ENCODE data around the gene CLIP1. TPM values are rescaled to one million over a fixed set of nuclear protein-coding genes. Genes with fewer than 3 reads are reported as not detected.
"Not testable (repeated sequence)": the region's sequence is repeated elsewhere in the genome, so short reads cannot be mapped to it uniquely, and the experiment has no call there.

CLIP1 gene
- total RNA-seq (10 to 100 TPM; 48.7 to 93.7 TPM), polyA plus RNA-seq (10 to 100 TPM; 26.6 to 43.0 TPM)
- long read RNA-seq, donor 1, full-length matches to known transcripts = 3 of 3 reads
- long read RNA-seq, donor 1, partial matches to known transcripts = 0 of 3 reads
- long read RNA-seq, donor 1, other reads (novel, unspliced or antisense) = 0 of 3 reads
- long read RNA-seq, donor 2, partial matches to known transcripts = 0 of 1 reads
- long read RNA-seq, donor 2, other reads (novel, unspliced or antisense) = 0 of 1 reads
- long read RNA-seq, donor 3 = 0 reads
- long read RNA-seq, donor 4 = 0 reads
- long read RNA-seq, donor 5, partial matches to known transcripts = 0 of 2 reads
- long read RNA-seq, donor 5, other reads (novel, unspliced or antisense) = 0 of 2 reads

DNA sequence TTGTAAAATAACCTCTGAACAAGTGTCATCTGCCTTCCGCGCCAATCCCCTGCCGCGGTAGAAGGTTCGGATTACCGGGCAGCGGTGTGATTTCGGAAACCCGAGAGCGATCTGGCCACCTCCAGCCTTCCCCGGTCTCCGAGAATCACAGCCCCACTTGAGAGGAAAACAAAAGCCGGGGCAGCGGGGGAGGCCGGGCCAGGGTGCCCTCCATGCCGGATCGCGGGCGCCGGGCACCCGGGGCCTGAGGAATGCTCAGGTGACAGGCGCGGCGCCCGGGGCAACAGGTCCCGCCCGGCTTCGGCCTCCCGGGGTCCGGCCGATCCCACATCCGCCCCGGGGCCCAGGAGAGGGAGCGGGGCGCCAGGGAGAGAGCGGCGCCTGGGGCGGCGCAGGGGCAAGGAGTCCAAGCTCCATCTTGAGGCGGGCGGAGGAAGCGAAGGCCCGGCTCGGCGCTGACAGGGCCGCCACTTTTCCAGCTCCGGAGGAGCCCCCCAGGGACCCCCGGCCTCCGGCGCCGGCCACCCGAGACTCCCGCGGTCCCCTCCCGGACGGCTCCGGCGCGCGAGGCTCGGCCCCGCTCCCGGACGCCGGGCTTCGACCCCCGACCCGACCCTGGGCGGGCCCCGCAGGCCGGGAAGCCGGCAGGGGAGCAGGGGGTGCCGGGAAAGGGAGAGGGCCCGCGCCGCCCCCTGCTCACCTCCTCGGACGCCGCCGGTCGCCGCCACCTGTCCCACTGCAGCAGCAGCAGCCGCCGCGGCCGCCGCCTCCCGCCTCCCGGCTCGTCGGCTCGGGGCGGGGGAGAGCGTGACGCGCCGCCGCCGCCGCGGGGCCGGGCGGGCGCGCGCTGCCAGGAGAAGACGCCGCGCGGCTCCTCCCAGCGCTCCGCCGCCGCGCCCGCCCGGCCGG is at the start of gene CLIP1:
Gene CLIP1 (minus strand): TSS at position 849 of the 909 bp plus-strand sequence. CDS start 42,217 bp downstream, outside the sequence.
- H3K9ac ChIP-seq (ENCODE audit: insufficient read depth in 1 of 2, low read length in 2 of 2) = peak within 1 kb of the TSS; percentile 81 to 88
- peaks cover 0 to 20% (median 8%) of the 10 kb centered on the region in 5 donors for H3K4me1 ChIP-seq (ENCODE audit: control insufficient read depth in 5 of 5, insufficient read depth in 5 of 5, low read length in 5 of 5)
- no peaks in the 10 kb centered on the region for H3K9me3 ChIP-seq (ENCODE audit: control insufficient read depth in 4 of 4, insufficient read depth in 3 of 4, low read length in 3 of 4)
- peak within 1 kb of the TSS; percentile 95 to 99 for H3K27ac ChIP-seq (ENCODE audit: low read depth in 1 of 2, low read length in 1 of 2)
- no peaks in the 10 kb centered on the region for H3K27me3 ChIP-seq (ENCODE audit: control insufficient read depth in 3 of 3, insufficient read depth in 3 of 3, low read length in 2 of 3)
- 0% methylated on average over 68 to 118 of the region's 118 CpGs for WGBS, 2 donors
- H3K4me3 ChIP-seq = peak within 1 kb of the TSS; percentile 84
- peak; percentile 85 for ATAC-seq (ENCODE audit: insufficient read depth, low FRiP score)
- peak; percentile 68 to 73 (median 70) for DNase-seq
- no peaks in the 10 kb centered on the region for H3K36me3 ChIP-seq (ENCODE audit: control insufficient read depth in 4 of 4, insufficient read depth in 4 of 4, low read length in 4 of 4)
- TF ChIP-seq CTCF (IDR thresholded peaks at IDR 0.05; ENCODE audit: control extremely low read depth, extremely low read depth) = no peak

DNA sequence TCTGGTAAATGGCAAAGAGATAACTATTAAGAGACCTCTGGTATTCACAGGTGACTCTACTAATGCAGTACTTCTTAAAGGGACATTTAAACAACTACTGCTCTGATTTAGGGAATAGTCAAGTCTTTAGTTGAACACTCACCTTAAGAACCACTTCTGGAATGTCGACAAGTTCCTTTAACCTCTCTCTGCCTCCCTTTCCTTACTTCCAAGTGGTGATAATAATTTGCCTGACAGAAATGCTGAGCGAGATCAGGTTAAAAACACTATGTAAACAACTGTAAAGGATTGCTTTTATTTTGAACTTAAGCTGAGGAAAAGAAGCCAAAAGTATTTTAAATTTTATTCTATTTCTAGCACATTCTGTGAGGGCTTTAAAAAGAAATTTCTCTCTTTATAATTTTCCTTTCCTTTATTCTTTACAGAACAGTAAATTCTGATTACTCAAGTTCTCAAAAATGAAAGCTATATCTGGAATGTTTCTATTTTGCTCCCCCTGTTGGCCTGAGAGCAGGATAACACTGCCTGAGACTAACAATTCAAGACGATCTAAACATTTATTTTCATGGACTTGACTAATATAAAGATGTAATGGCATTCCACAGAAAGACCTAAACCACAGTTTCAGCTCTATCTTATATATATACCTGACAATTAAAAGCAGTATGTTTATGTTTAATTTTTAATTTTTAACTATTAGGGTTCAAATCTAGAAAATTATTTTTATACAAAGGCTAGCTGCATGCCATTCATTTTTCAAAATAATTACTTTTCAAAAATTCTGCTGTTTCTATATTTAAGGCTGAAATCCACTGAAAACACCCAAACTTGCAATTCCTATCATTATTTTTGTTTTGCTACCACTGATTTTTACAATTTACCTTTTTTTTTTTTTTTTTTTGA is 49.1 kb upstream of the CLIP1 start:
- H3K9ac ChIP-seq (ENCODE audit: insufficient read depth in 1 of 2, low read length in 2 of 2) = peak overlapping the region in 1 of 2 donors; percentile 42
- ATAC-seq (ENCODE audit: insufficient read depth, low FRiP score) = peak; percentile 73
- no peak overlapping the region for H3K27ac ChIP-seq (ENCODE audit: low read depth in 1 of 2, low read length in 1 of 2)
- H3K4me3 ChIP-seq = no peak overlapping the region
- H3K4me1 ChIP-seq (ENCODE audit: control insufficient read depth in 5 of 5, insufficient read depth in 5 of 5, low read length in 5 of 5) = no peaks in the 10 kb centered on the region
- H3K27me3 ChIP-seq (ENCODE audit: control insufficient read depth in 3 of 3, insufficient read depth in 3 of 3, low read length in 2 of 3) = no peaks in the 10 kb centered on the region
- DNase-seq = peak in 2 of 3 donors; percentile 81 to 87
- WGBS, 2 donors = 38 to 53% methylated on average over 3 of the region's 3 CpGs
- no peaks in the 10 kb centered on the region for H3K9me3 ChIP-seq (ENCODE audit: control insufficient read depth in 4 of 4, insufficient read depth in 3 of 4, low read length in 3 of 4)
- peak; percentile 75 for TF ChIP-seq CTCF (IDR thresholded peaks at IDR 0.05; ENCODE audit: control extremely low read depth, extremely low read depth)
- peaks cover 10 to 26% (median 23%) of the 10 kb centered on the region in 4 donors for H3K36me3 ChIP-seq (ENCODE audit: control insufficient read depth in 4 of 4, insufficient read depth in 4 of 4, low read length in 4 of 4)

GRCh38 chr12:122470576-122470975 is 48.1 kb upstream of the CLIP1 start:
- H3K9ac ChIP-seq (ENCODE audit: insufficient read depth in 1 of 2, low read length in 2 of 2); DNase-seq; H3K9me3 ChIP-seq (ENCODE audit: control insufficient read depth in 4 of 4, insufficient read depth in 3 of 4, low read length in 3 of 4); H3K27ac ChIP-seq (ENCODE audit: low read depth in 1 of 2, low read length in 1 of 2); H3K27me3 ChIP-seq (ENCODE audit: control insufficient read depth in 3 of 3, insufficient read depth in 3 of 3, low read length in 2 of 3); ATAC-seq (ENCODE audit: insufficient read depth, low FRiP score); H3K4me1 ChIP-seq (ENCODE audit: control insufficient read depth in 5 of 5, insufficient read depth in 5 of 5, low read length in 5 of 5); H3K4me3 ChIP-seq: not testable (repeated sequence)
- WGBS, 2 donors = 87 to 94% methylated on average over 7 of the region's 7 CpGs
- H3K36me3 ChIP-seq (ENCODE audit: control insufficient read depth in 4 of 4, insufficient read depth in 4 of 4, low read length in 4 of 4) = peaks cover 10 to 17% (median 16%) of the 10 kb centered on the region in 4 donors

DNA sequence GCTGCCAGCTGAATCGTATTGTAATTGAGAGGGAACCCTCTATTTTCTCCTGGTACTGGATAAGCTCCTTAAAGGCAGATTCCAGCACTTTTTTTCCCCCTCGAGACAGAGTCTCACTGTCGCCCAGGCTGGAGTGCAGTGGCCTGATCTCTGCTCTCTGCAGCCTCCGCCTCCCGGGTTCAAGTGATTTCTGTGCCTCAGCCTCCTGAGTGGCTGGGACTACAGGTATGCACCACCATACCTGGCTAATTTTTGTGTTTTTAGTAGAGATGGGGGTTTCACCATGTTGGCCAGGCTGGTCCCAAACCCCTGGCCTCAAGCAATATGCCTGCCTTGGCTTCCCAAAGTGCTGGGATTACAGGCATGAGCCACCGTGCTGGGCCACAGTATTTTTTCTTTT is 47.4 kb upstream of the CLIP1 start:
- not testable (repeated sequence) for DNase-seq; H3K27me3 ChIP-seq (ENCODE audit: control insufficient read depth in 3 of 3, insufficient read depth in 3 of 3, low read length in 2 of 3); H3K4me3 ChIP-seq; H3K27ac ChIP-seq (ENCODE audit: low read depth in 1 of 2, low read length in 1 of 2); H3K9me3 ChIP-seq (ENCODE audit: control insufficient read depth in 4 of 4, insufficient read depth in 3 of 4, low read length in 3 of 4); ATAC-seq (ENCODE audit: insufficient read depth, low FRiP score); H3K9ac ChIP-seq (ENCODE audit: insufficient read depth in 1 of 2, low read length in 2 of 2); H3K4me1 ChIP-seq (ENCODE audit: control insufficient read depth in 5 of 5, insufficient read depth in 5 of 5, low read length in 5 of 5)
- peaks cover 10 to 13% (median 11%) of the 10 kb centered on the region in 4 donors for H3K36me3 ChIP-seq (ENCODE audit: control insufficient read depth in 4 of 4, insufficient read depth in 4 of 4, low read length in 4 of 4)
- 89 to 94% methylated on average over 6 of the region's 6 CpGs for WGBS, 2 donors

Measured in lung (tissue), 16 donors.